ENCODE measurements around the gene GALNT9. TPM values are rescaled to one million over a fixed set of nuclear protein-coding genes. Genes with fewer than 3 reads are reported as not detected.

GALNT9 gene
- total RNA-seq, 1 experiment from 2014 or later = 0.54 TPM

GRCh38 chr12:132227782-132228475 is 101.5 kb downstream of the GALNT9 start:
- TF ChIP-seq, protein P1, sequence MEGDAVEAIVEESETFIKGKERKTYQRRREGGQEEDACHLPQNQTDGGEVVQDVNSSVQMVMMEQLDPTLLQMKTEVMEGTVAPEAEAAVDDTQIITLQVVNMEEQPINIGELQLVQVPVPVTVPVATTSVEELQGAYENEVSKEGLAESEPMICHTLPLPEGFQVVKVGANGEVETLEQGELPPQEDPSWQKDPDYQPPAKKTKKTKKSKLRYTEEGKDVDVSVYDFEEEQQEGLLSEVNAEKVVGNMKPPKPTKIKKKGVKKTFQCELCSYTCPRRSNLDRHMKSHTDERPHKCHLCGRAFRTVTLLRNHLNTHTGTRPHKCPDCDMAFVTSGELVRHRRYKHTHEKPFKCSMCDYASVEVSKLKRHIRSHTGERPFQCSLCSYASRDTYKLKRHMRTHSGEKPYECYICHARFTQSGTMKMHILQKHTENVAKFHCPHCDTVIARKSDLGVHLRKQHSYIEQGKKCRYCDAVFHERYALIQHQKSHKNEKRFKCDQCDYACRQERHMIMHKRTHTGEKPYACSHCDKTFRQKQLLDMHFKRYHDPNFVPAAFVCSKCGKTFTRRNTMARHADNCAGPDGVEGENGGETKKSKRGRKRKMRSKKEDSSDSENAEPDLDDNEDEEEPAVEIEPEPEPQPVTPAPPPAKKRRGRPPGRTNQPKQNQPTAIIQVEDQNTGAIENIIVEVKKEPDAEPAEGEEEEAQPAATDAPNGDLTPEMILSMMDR (IDR thresholded peaks at IDR 0.05; ENCODE audit: unreplicated experiment) = no peak
- Mint-ChIP-seq H3K27ac (ENCODE audit: unreplicated experiment) (no peak overlapping the region), H3K9me3 (ENCODE audit: low read depth, unreplicated experiment) (peaks cover 3% of the 10 kb centered on the region), H3K4me3 (ENCODE audit: low read depth, unreplicated experiment) (no peak overlapping the region), H3K36me3 (ENCODE audit: insufficient read depth, unreplicated experiment) (no peaks in the 10 kb centered on the region), H3K4me1 (ENCODE audit: low read depth, unreplicated experiment) (no peaks in the 10 kb centered on the region), H3K27me3 (ENCODE audit: unreplicated experiment) (no peaks in the 10 kb centered on the region)
- no TSS peak for BruUV-seq (replicated peaks)
- intact Hi-C loops (cut with micrococcal nuclease; ENCODE audit: unreplicated experiment) = no loop called here
- no peak for DNase-seq
- CTCF ChIA-PET = no interaction called here

DNA sequence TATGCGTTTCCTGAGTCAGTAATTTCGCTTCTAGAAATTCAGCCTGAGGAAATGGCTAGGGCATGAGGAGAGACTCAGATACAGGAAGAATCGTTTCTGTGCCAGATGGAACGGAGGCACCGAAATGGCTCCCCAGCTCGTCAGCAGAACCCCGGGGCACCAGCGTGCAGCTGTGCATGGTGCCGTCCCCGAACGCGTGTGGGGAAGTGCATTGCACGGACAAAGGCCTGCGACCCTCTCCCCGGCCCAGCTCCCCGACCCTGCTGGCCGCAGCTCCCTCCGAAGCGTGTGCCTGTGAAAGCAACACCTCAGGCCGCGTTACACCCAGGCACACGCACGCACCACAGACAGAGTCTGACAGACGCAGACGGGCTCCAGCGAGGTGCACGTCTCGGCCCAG is 102.3 kb downstream of the GALNT9 start:
- no peak overlapping the region for H3K27ac Mint-ChIP-seq (ENCODE audit: unreplicated experiment)
- intact Hi-C loops (cut with micrococcal nuclease; ENCODE audit: unreplicated experiment) = no loop called here
- no peaks in the 10 kb centered on the region for H3K36me3 Mint-ChIP-seq (ENCODE audit: insufficient read depth, unreplicated experiment)
- no peak for DNase-seq
- TF ChIP-seq, protein P1 (IDR thresholded peaks at IDR 0.05; ENCODE audit: unreplicated experiment) = no peak
- H3K4me1 Mint-ChIP-seq (ENCODE audit: low read depth, unreplicated experiment) = no peaks in the 10 kb centered on the region
- H3K9me3 Mint-ChIP-seq (ENCODE audit: low read depth, unreplicated experiment) = peaks cover 3% of the 10 kb centered on the region
- no peak overlapping the region for H3K4me3 Mint-ChIP-seq (ENCODE audit: low read depth, unreplicated experiment)
- peaks cover 6% of the 10 kb centered on the region for H3K27me3 Mint-ChIP-seq (ENCODE audit: unreplicated experiment)
- CTCF ChIA-PET = no interaction called here
- no TSS peak for BruUV-seq (replicated peaks)

DNA sequence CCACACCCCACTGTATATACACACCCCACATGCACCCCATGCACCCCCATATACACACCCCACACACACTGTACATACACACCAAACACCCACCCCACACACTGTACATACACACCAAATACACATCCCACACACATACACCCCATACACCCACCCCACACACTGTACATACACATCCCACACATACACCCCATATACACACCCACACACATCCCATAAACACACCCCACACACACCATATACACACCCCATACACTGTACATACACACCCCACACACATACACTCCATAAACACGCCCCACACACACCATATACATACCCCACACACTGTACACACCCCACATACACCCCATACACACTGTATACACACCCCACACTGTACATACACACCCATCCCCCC is 102.8 kb downstream of the GALNT9 start:
- CTCF ChIA-PET = no interaction called here
- no peak overlapping the region for H3K4me3 Mint-ChIP-seq (ENCODE audit: low read depth, unreplicated experiment)
- no TSS peak for BruUV-seq (replicated peaks)
- TF ChIP-seq, protein P1 (IDR thresholded peaks at IDR 0.05; ENCODE audit: unreplicated experiment) = no peak
- no peak for DNase-seq
- H3K27me3 Mint-ChIP-seq (ENCODE audit: unreplicated experiment) = peaks cover 11% of the 10 kb centered on the region
- no peaks in the 10 kb centered on the region for H3K4me1 Mint-ChIP-seq (ENCODE audit: low read depth, unreplicated experiment)
- peaks cover 3% of the 10 kb centered on the region for H3K9me3 Mint-ChIP-seq (ENCODE audit: low read depth, unreplicated experiment)
- H3K36me3 Mint-ChIP-seq (ENCODE audit: insufficient read depth, unreplicated experiment) = no peaks in the 10 kb centered on the region
- intact Hi-C loops (cut with micrococcal nuclease; ENCODE audit: unreplicated experiment) = no loop called here
- no peak overlapping the region for H3K27ac Mint-ChIP-seq (ENCODE audit: unreplicated experiment)

GRCh38 chr12:132225214-132225613 is 104.2 kb downstream of the GALNT9 start:
- Mint-ChIP-seq H3K4me1 (ENCODE audit: low read depth, unreplicated experiment) (no peaks in the 10 kb centered on the region), H3K4me3 (ENCODE audit: low read depth, unreplicated experiment) (no peak overlapping the region), H3K27me3 (ENCODE audit: unreplicated experiment) (peaks cover 23% of the 10 kb centered on the region), H3K9me3 (ENCODE audit: low read depth, unreplicated experiment) (no peaks in the 10 kb centered on the region), H3K36me3 (ENCODE audit: insufficient read depth, unreplicated experiment) (no peaks in the 10 kb centered on the region), H3K27ac (ENCODE audit: unreplicated experiment) (no peak overlapping the region)
- BruUV-seq (replicated peaks) = no TSS peak
- intact Hi-C loops (cut with micrococcal nuclease; ENCODE audit: unreplicated experiment) = no loop called here
- TF ChIP-seq, protein P1 (IDR thresholded peaks at IDR 0.05; ENCODE audit: unreplicated experiment) = no peak
- CTCF ChIA-PET = no interaction called here
- no peak for DNase-seq

Measured in Calu3 (cell line).